ENCODE results near the gene TNS1.

Gene TNS1

DNA sequence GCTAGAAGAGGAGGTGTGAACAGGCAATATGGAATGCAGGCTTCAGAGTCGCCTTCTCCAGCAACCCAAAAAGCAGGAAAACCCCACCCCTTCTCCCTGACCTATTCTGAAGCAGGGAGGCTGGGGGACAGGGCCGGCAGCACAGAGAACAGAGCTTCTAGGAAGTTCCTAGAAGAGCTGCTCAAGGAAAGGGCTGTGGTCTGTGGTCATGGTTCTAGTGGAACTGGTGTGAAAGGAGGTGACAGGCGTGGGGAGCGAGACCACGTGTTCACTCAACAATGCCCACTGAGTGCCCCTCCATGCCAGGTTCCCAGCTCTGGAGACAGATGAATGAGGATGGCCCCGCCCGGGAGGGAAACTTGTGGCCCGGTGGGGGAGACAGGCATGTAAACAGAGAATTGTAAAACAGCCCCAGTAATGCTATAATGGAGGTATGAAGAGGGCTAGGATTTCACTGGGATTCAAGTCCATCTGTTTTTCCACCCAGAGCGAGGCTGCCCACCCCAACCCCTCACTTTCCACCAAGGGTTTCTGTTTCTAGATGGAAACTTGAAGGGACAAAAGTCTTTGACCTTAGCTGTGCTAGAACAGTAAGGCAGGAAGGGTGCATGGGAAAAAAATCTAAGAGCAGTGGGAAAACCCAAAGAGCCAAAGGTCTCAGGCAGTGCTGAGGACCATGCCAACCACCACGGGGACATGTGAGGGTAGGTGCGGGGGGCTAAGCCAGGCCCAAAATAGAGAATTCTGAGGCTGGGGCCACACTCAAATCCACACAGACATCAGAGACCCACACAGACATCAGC is 71.8 kb downstream of the TNS1 start:
- DNase-seq (ENCODE audit: low spot score) = no peak
- TF ChIP-seq, protein P1, sequence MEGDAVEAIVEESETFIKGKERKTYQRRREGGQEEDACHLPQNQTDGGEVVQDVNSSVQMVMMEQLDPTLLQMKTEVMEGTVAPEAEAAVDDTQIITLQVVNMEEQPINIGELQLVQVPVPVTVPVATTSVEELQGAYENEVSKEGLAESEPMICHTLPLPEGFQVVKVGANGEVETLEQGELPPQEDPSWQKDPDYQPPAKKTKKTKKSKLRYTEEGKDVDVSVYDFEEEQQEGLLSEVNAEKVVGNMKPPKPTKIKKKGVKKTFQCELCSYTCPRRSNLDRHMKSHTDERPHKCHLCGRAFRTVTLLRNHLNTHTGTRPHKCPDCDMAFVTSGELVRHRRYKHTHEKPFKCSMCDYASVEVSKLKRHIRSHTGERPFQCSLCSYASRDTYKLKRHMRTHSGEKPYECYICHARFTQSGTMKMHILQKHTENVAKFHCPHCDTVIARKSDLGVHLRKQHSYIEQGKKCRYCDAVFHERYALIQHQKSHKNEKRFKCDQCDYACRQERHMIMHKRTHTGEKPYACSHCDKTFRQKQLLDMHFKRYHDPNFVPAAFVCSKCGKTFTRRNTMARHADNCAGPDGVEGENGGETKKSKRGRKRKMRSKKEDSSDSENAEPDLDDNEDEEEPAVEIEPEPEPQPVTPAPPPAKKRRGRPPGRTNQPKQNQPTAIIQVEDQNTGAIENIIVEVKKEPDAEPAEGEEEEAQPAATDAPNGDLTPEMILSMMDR (IDR thresholded peaks at IDR 0.05; ENCODE audit: extremely low read depth, missing control alignments) = no peak

- TF ChIP-seq, protein P1 (IDR thresholded peaks at IDR 0.05; ENCODE audit: extremely low read depth, missing control alignments) = no peak
- DNase-seq (ENCODE audit: low spot score) = no peak
Observed at GRCh38 chr2:217929757-217930707, 72.8 kb downstream of the TNS1 start.

DNA sequence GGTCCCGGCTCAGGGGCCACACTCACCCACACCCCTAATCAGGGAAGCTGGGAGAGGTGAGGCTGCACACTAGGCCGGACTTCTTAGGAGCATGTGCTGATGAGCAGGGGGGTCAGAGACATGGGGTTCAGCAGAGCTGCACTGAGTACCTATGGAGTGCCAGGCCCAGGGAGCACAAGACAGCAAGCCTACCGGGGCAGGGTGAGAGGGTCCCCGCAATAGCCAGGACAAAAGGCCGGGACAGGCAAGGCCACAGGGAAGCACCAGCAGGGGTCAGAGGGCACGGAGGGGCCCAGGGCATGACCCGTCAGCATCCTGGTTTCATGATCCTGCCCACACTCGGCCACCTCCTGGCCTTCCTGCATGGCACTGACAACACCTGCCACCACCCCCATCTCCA is 73.5 kb downstream of the TNS1 start:
- TF ChIP-seq, protein P1 (IDR thresholded peaks at IDR 0.05; ENCODE audit: extremely low read depth, missing control alignments) = no peak
- no peak for DNase-seq (ENCODE audit: low spot score)

DNA sequence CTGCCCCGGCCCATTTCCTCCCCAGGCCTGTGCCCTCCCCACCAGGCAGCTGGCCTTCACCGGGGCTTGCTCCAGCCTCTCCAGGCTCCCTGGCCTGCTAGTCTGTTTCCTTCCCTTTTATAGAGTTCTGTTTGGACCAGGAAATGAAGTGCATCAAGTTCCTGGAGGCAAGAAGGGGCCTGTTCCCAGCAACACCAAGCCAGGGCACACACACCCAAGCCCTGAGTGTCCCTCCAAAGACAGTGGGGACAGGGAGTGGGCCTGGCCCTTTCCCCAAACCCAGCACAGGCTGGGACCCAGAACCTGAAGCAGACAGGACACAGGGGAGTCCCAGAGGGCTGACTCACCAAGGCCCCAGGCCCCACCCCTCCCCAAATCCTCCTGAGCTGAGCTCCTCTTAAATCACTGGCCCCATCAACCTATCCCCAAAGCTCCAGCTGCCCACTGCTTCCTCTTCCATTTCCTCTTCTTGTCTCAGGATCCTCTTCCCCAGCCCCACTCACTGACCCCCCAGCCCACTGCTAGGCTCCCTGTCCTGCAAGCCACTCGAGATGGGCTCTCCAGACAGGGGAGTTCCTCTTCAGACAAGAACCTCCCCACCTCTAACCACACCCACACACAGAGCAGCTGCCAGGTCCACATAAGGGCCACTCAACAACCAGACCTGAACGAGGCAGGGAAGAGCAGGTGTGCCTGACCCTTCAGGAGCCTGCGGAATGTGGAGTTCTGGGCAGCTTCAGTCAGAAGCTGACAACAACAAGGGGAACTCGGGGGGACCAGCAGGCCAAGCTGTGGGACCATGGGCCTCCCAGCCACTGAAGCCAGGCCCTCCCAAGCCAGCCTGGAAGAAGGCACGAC is 74.2 kb downstream of the TNS1 start:
- DNase-seq (ENCODE audit: low spot score) = no peak
- TF ChIP-seq, protein P1 (IDR thresholded peaks at IDR 0.05; ENCODE audit: extremely low read depth, missing control alignments) = no peak

DNA sequence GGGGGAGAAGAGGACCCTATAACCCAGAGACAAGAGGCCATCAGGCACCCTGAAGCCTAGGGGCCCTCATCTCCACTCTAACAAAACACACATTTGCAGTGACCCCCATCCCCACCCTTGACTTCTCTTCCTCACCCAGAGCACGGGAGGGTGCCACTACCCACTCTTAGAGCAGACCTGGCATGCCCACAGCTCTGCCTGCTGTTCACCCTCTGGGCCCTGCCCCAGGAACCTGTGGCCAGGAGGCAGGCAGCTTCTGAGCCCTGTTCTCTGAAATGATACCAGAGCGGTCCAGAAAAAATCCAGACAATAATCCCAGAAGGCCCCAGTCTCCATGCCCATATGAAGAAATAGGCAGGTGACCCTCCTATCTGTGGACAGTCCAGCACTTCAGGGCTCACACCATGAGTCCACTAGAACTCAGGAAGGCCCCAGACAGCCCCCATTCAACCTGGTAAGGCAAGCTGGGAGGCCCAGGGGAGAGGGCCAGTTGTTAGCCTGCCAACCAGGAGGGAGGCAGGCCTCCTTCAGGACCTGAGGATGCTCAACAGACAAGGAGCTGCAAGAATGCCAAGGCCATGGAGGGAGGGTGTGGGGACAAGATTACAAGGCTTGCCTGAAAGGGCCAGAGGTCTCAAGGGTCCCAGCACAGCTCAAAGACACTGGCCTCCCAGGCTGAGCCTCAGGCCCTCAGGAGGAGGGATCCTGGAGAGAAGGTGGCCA is 75.0 kb downstream of the TNS1 start:
- no peak for DNase-seq (ENCODE audit: low spot score)
- TF ChIP-seq, protein P1 (IDR thresholded peaks at IDR 0.05; ENCODE audit: extremely low read depth, missing control alignments) = no peak

GRCh38 chr2:217926801-217927200 is 76.0 kb downstream of the TNS1 start:
- DNase-seq (ENCODE audit: low spot score) = no peak
- TF ChIP-seq, protein P1 (IDR thresholded peaks at IDR 0.05; ENCODE audit: extremely low read depth, missing control alignments) = no peak
